Tibial nerve (tissue), 4 donors: ENCODE measurements around the gene ZFP1.

Experiments used
- EP300 ChIP-seq, 2 donors: sonication (generic); formaldehyde crosslinking; IDR thresholded peaks; one replicate each; pipeline ENCODE4 v1.6.1; 2017; ENCODE audit warnings: antibody characterized with exemption in 2 of 2, mild to moderate bottlenecking in 1 of 2
- POLR2A ChIP-seq, 2 donors: fragments of 450-650 bp; IDR thresholded peaks; one replicate each; pipeline ENCODE4 v1.6.1; 2017; ENCODE audit warnings: antibody characterized with exemption in 2 of 2, mild to moderate bottlenecking in 2 of 2, moderate library complexity in 2 of 2
- TF ChIP-seq, protein P1 (sequence below), 5 experiments: fragments of 200-600 bp in 3 of 5; fragments of 450-650 bp in 2 of 5; sonication (generic) in 3 of 5; IDR thresholded peaks; one replicate each; pipeline ENCODE4 v1.5.1; 2016 to 2019; ENCODE audit warnings: antibody characterized with exemption in 5 of 5, mild to moderate bottlenecking in 3 of 5, moderate library complexity in 2 of 5

DNA sequence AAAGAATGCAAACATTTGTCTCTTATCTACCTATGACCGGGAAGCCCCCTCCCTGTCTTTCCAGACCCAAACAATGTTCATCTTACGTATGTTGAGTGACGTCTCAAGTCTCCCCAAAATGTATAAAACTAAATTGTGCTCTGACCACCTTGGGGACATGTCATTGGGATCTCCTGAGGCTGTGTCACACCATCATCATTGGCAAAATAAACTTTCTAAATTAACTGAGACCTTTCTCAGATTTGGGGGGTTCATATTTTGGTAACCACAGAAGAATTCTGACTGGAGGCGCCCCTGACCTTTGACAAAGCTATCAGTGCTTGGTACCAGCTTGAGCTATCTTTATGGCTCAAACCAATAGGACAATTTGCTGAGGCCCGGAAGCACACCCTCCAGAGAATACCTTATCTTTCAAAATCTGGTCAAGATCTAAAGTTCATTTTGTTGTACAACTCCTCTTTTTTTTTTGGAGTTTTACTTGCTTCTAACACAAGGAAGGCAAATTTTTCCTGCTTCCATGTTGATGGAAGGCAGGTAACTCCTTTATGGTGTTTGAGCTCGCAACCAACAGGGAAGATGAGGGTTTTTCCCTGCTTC is 29.3 kb upstream of the ZFP1 start:
- TF ChIP-seq, protein P1, sequence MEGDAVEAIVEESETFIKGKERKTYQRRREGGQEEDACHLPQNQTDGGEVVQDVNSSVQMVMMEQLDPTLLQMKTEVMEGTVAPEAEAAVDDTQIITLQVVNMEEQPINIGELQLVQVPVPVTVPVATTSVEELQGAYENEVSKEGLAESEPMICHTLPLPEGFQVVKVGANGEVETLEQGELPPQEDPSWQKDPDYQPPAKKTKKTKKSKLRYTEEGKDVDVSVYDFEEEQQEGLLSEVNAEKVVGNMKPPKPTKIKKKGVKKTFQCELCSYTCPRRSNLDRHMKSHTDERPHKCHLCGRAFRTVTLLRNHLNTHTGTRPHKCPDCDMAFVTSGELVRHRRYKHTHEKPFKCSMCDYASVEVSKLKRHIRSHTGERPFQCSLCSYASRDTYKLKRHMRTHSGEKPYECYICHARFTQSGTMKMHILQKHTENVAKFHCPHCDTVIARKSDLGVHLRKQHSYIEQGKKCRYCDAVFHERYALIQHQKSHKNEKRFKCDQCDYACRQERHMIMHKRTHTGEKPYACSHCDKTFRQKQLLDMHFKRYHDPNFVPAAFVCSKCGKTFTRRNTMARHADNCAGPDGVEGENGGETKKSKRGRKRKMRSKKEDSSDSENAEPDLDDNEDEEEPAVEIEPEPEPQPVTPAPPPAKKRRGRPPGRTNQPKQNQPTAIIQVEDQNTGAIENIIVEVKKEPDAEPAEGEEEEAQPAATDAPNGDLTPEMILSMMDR (IDR thresholded peaks at IDR 0.05), result no peak
- TF ChIP-seq EP300 (IDR thresholded peaks at IDR 0.05) (no peak), POLR2A (IDR thresholded peaks at IDR 0.05) (no peak)
